ENCODE measurements around the gene HMG20B.
A peak's percentile ranks its signal among the peaks of the same experiment; 100 is the strongest.

Gene HMG20B

DNA sequence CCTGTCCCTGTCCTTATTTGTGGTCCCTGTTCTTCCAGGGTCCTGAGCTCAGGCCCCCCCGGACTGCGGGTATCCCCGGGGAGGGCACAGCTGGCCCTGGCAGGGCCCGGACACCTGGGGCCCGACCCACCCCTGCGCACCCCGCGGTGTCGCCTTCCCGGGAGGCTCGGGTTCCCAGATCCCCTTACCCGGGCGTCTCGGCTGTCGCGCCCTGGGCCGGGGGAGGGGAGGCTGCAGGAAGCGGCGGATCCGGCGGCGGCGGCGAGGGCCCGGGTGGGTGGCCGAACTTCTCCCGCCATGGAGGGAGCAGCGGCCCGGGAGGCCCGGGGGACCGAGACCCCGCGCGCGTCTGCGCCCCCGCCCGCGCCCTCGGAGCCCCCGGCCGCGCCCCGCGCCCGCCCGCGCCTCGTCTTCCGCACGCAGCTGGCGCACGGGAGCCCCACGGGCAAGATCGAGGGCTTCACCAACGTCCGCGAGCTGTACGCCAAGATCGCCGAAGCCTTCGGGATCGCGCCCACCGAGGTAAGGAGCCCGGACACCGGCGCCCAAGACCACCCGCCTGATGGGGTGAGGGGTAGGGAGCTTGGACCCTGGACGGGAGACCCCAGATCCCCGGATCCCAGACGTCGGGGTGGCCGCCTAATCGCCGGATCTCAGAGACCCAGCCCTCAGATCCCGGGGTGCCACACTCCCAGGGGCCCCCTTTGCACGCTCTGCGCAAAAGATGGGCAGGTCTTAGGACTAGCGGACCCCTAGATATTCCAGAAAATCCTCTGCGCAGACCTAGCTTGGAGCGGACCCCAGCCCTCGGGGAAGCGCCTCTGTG lies 12.8 kb downstream of the HMG20B start, which contains the start of gene GIPC3:
Gene GIPC3, plus strand, starts transcription at position 178 of the 826 bp plus-strand sequence. Its CDS starts 120 bp downstream, at position 298.
- Histone ChIP-seq H3K9ac (ENCODE audit: low read length) (no peak within 1 kb of the TSS), H4K91ac (ENCODE audit: low read length) (peak within 1 kb of the TSS; percentile 82), H3K27me3 (ENCODE audit: control insufficient read depth in 1 of 2, insufficient read depth in 1 of 2, low read length in 2 of 2) (peaks cover 5 to 16% of the 10 kb centered on the region in 2 experiments), H3K4me2 (ENCODE audit: low read length, poor library complexity, severe bottlenecking) (peak within 1 kb of the TSS; percentile 80), H4K8ac (ENCODE audit: low read length) (peak within 1 kb of the TSS; percentile 93), H3K23ac (ENCODE audit: low read length in 2 of 2) (no peak within 1 kb of the TSS), H3K9me3 (ENCODE audit: control insufficient read depth, low read length) (no peaks in the 10 kb centered on the region), H2BK12ac (ENCODE audit: low read length in 2 of 2) (peak within 1 kb of the TSS in 1 of 2 experiments; percentile 31), H3K27ac (ENCODE audit: low read length, poor library complexity, severe bottlenecking) (no peak within 1 kb of the TSS), H3K18ac (ENCODE audit: low read depth in 1 of 2, low read length in 2 of 2) (peak within 1 kb of the TSS; percentile 68 to 70), H2AFZ (ENCODE audit: low read depth, low read length) (no peak within 1 kb of the TSS), H3K14ac (ENCODE audit: low read length in 2 of 2) (no peak within 1 kb of the TSS), H3K79me1 (replicated peaks; ENCODE audit: low read length, poor library complexity, severe bottlenecking) (no peaks in the 10 kb centered on the region), H3K36me3 (ENCODE audit: control insufficient read depth in 1 of 2, insufficient read depth in 2 of 2, low read depth in 1 of 2, low read length in 2 of 2) (no peaks in the 10 kb centered on the region), H2BK5ac (ENCODE audit: low read depth, low read length, poor library complexity, severe bottlenecking) (no peak within 1 kb of the TSS), H2BK15ac (ENCODE audit: low read depth, poor library complexity, severe bottlenecking) (peak within 1 kb of the TSS; percentile 80), H2AK5ac (ENCODE audit: low read length, severe bottlenecking) (no peak within 1 kb of the TSS), H3K4me3 (ENCODE audit: insufficient read depth in 1 of 2, low read depth in 1 of 2, low read length in 2 of 2) (peak within 1 kb of the TSS; percentile 37 to 41), H3K4me1 (ENCODE audit: control insufficient read depth, insufficient read depth, low read depth, low read length) (peaks cover 10% of the 10 kb centered on the region), H2BK120ac (ENCODE audit: low read depth, low read length) (peak within 1 kb of the TSS; percentile 82), H3K4ac (ENCODE audit: low read depth in 1 of 2, low read length in 2 of 2) (peak within 1 kb of the TSS in 1 of 2 experiments; percentile 50)
- DNase-seq: no peak
- 14% methylated on average over 60 of the region's 84 CpGs for WGBS

DNA sequence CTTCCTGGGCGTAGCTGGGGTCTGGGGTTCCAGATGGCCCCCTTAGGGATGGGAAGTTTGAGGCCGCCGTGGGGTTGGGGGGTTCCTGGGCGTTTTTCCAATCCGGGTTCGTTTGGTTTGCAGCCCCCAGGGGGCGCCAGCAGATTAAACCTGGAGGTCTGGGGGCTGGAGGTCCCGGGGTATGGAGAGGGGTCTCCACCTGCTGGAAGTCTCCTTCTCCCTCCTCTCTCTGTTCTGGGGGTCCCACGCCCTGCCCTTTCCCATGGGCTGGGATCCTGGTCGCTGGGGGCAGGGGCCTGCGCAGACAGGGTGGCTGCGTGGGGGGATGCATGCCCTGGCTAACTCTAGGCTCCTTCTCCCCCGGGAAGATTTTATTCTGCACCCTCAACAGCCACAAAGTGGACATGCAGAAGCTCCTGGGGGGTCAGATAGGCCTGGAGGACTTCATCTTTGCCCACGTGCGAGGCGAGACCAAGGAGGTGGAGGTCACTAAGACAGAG lies 13.4 kb downstream of the HMG20B start:
- H3K9me3 ChIP-seq (ENCODE audit: control insufficient read depth, low read length): no peaks in the 10 kb centered on the region
- no peaks in the 10 kb centered on the region for H3K79me1 ChIP-seq (replicated peaks; ENCODE audit: low read length, poor library complexity, severe bottlenecking)
- H2BK15ac ChIP-seq (ENCODE audit: low read depth, poor library complexity, severe bottlenecking): peak overlapping the region; percentile 80
- no peaks in the 10 kb centered on the region for H3K36me3 ChIP-seq (ENCODE audit: control insufficient read depth in 1 of 2, insufficient read depth in 2 of 2, low read depth in 1 of 2, low read length in 2 of 2)
- H2AK5ac ChIP-seq (ENCODE audit: low read length, severe bottlenecking): no peak overlapping the region
- H2BK5ac ChIP-seq (ENCODE audit: low read depth, low read length, poor library complexity, severe bottlenecking): no peak overlapping the region
- no peak overlapping the region for H3K27ac ChIP-seq (ENCODE audit: low read length, poor library complexity, severe bottlenecking)
- no peak overlapping the region for H3K14ac ChIP-seq (ENCODE audit: low read length in 2 of 2)
- H2BK12ac ChIP-seq (ENCODE audit: low read length in 2 of 2): no peak overlapping the region
- no peak for DNase-seq
- 41% methylated on average over 13 of the region's 16 CpGs for WGBS
- peaks cover 5 to 16% of the 10 kb centered on the region in 2 experiments for H3K27me3 ChIP-seq (ENCODE audit: control insufficient read depth in 1 of 2, insufficient read depth in 1 of 2, low read length in 2 of 2)
- H3K9ac ChIP-seq (ENCODE audit: low read length): no peak overlapping the region
- H3K4me1 ChIP-seq (ENCODE audit: control insufficient read depth, insufficient read depth, low read depth, low read length): peaks cover 10% of the 10 kb centered on the region
- no peak overlapping the region for H3K4me3 ChIP-seq (ENCODE audit: insufficient read depth in 1 of 2, low read depth in 1 of 2, low read length in 2 of 2)
- H4K91ac ChIP-seq (ENCODE audit: low read length): no peak overlapping the region
- no peak overlapping the region for H3K23ac ChIP-seq (ENCODE audit: low read length in 2 of 2)
- H2AFZ ChIP-seq (ENCODE audit: low read depth, low read length): no peak overlapping the region
- H4K8ac ChIP-seq (ENCODE audit: low read length): peak overlapping the region; percentile 93
- no peak overlapping the region for H2BK120ac ChIP-seq (ENCODE audit: low read depth, low read length)
- peak overlapping the region in 1 of 2 experiments; percentile 62 for H3K18ac ChIP-seq (ENCODE audit: low read depth in 1 of 2, low read length in 2 of 2)
- H3K4me2 ChIP-seq (ENCODE audit: low read length, poor library complexity, severe bottlenecking): peak overlapping the region; percentile 80
- H3K4ac ChIP-seq (ENCODE audit: low read depth in 1 of 2, low read length in 2 of 2): no peak overlapping the region

DNA sequence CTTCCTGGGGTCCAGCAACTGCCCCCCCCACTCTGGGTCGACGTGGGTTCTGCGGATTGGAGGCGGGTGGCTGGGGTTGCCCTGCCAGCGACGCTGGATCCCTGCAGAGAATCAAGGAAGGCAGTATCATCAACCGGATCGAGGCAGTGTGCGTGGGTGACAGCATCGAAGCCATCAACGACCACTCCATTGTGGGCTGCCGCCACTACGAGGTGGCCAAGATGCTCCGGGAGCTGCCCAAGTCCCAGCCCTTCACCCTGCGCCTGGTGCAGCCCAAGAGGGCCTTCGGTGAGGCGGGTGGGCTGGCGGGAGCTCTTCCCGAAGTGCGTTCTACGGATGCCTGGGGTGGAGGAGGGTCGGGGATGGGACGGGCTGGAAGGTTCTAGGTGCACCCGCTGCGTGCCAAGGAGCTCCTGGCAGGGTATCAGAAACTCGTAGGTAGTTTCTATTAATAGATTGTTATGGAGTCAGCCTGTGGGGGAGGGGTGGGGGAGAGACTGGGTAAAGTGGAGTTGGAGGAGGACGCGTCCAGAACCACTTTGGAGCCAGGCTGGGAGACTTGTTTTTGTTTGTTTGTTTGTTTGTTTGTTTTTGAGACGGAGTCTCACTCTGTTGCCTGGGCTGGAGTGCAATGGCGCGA lies 14.1 kb downstream of the HMG20B start:
- H3K18ac ChIP-seq (ENCODE audit: low read depth in 1 of 2, low read length in 2 of 2): no peak overlapping the region
- H3K27ac ChIP-seq (ENCODE audit: low read length, poor library complexity, severe bottlenecking): no peak overlapping the region
- no peak overlapping the region for H3K23ac ChIP-seq (ENCODE audit: low read length in 2 of 2)
- H3K14ac ChIP-seq (ENCODE audit: low read length in 2 of 2): no peak overlapping the region
- peaks cover 5 to 16% of the 10 kb centered on the region in 2 experiments for H3K27me3 ChIP-seq (ENCODE audit: control insufficient read depth in 1 of 2, insufficient read depth in 1 of 2, low read length in 2 of 2)
- WGBS: 86% methylated on average over 30 of the region's 31 CpGs
- H2AK5ac ChIP-seq (ENCODE audit: low read length, severe bottlenecking): no peak overlapping the region
- no peak overlapping the region for H3K4ac ChIP-seq (ENCODE audit: low read depth in 1 of 2, low read length in 2 of 2)
- H3K9me3 ChIP-seq (ENCODE audit: control insufficient read depth, low read length): no peaks in the 10 kb centered on the region
- no peak overlapping the region for H2BK5ac ChIP-seq (ENCODE audit: low read depth, low read length, poor library complexity, severe bottlenecking)
- H2BK120ac ChIP-seq (ENCODE audit: low read depth, low read length): no peak overlapping the region
- no peak for DNase-seq
- no peak overlapping the region for H4K91ac ChIP-seq (ENCODE audit: low read length)
- no peak overlapping the region for H2BK12ac ChIP-seq (ENCODE audit: low read length in 2 of 2)
- H3K4me1 ChIP-seq (ENCODE audit: control insufficient read depth, insufficient read depth, low read depth, low read length): peaks cover 10% of the 10 kb centered on the region
- no peak overlapping the region for H2BK15ac ChIP-seq (ENCODE audit: low read depth, poor library complexity, severe bottlenecking)
- H3K4me3 ChIP-seq (ENCODE audit: insufficient read depth in 1 of 2, low read depth in 1 of 2, low read length in 2 of 2): no peak overlapping the region
- H3K9ac ChIP-seq (ENCODE audit: low read length): no peak overlapping the region
- H3K36me3 ChIP-seq (ENCODE audit: control insufficient read depth in 1 of 2, insufficient read depth in 2 of 2, low read depth in 1 of 2, low read length in 2 of 2): no peaks in the 10 kb centered on the region
- H3K79me1 ChIP-seq (replicated peaks; ENCODE audit: low read length, poor library complexity, severe bottlenecking): no peaks in the 10 kb centered on the region
- H4K8ac ChIP-seq (ENCODE audit: low read length): no peak overlapping the region
- no peak overlapping the region for H3K4me2 ChIP-seq (ENCODE audit: low read length, poor library complexity, severe bottlenecking)
- H2AFZ ChIP-seq (ENCODE audit: low read depth, low read length): no peak overlapping the region

- Histone ChIP-seq H2BK12ac (ENCODE audit: low read length in 2 of 2) (no peak overlapping the region), H3K14ac (ENCODE audit: low read length in 2 of 2) (no peak overlapping the region), H2BK15ac (ENCODE audit: low read depth, poor library complexity, severe bottlenecking) (no peak overlapping the region), H3K4me1 (ENCODE audit: control insufficient read depth, insufficient read depth, low read depth, low read length) (peaks cover 10% of the 10 kb centered on the region), H3K4me3 (ENCODE audit: insufficient read depth in 1 of 2, low read depth in 1 of 2, low read length in 2 of 2) (no peak overlapping the region), H2BK120ac (ENCODE audit: low read depth, low read length) (no peak overlapping the region), H3K9ac (ENCODE audit: low read length) (no peak overlapping the region), H3K4me2 (ENCODE audit: low read length, poor library complexity, severe bottlenecking) (no peak overlapping the region), H3K27me3 (ENCODE audit: control insufficient read depth in 1 of 2, insufficient read depth in 1 of 2, low read length in 2 of 2) (peaks cover 5 to 31% of the 10 kb centered on the region in 2 experiments), H3K36me3 (ENCODE audit: control insufficient read depth in 1 of 2, insufficient read depth in 2 of 2, low read depth in 1 of 2, low read length in 2 of 2) (peaks cover 0 to 2% of the 10 kb centered on the region in 2 experiments), H4K8ac (ENCODE audit: low read length) (no peak overlapping the region), H3K79me1 (replicated peaks; ENCODE audit: low read length, poor library complexity, severe bottlenecking) (no peaks in the 10 kb centered on the region), H2BK5ac (ENCODE audit: low read depth, low read length, poor library complexity, severe bottlenecking) (no peak overlapping the region), H3K23ac (ENCODE audit: low read length in 2 of 2) (no peak overlapping the region), H2AK5ac (ENCODE audit: low read length, severe bottlenecking) (no peak overlapping the region), H3K27ac (ENCODE audit: low read length, poor library complexity, severe bottlenecking) (no peak overlapping the region), H3K9me3 (ENCODE audit: control insufficient read depth, low read length) (no peaks in the 10 kb centered on the region), H3K4ac (ENCODE audit: low read depth in 1 of 2, low read length in 2 of 2) (no peak overlapping the region), H2AFZ (ENCODE audit: low read depth, low read length) (no peak overlapping the region), H4K91ac (ENCODE audit: low read length) (no peak overlapping the region), H3K18ac (ENCODE audit: low read depth in 1 of 2, low read length in 2 of 2) (no peak overlapping the region)
- WGBS: 90% methylated on average over 11 of the region's 11 CpGs
- DNase-seq: no peak
These were observed 16.7 kb downstream of the HMG20B start for GRCh38 chr19:3589439-3589838.

Measured in mesenchymal stem cell (in vitro differentiated cells and primary cell).